ENCODE data around the gene LIN7A. TPM values are rescaled to one million over a fixed set of nuclear protein-coding genes. Genes with fewer than 3 reads are reported as not detected.

Gene LIN7A
- total and polyA plus RNA-seq, 2 of the 4 experiments (the other 2 are of a cell fraction) = 10.8 to 24.7 TPM

DNA sequence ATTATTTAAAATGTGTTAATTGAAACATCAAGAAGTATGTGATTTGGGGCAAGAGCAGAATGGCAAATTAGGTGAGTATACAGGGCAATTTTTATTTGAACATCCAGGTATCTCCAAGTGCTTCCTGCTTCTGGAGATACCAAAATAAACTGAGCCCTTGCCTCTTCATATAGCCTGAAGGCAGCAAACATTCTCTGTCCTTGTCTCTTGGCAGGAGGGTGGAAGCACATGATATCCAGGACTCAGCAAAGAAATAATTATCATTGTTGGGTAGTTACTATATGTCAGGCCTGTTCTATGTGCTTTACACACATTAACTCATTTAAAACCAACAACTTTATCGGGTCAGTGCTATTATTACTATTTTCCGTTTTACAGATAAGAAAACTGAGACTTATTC, 12.5 kb downstream of the LIN7A start:
- DNase-seq = no peak
- H3K56ac ChIP-seq (ENCODE audit: extremely low read depth, insufficient read depth, low read length) = no peak overlapping the region
- H2BK5ac ChIP-seq (ENCODE audit: low read depth, low read length, poor library complexity, severe bottlenecking) = no peak overlapping the region
- intact Hi-C loops (cut with micrococcal nuclease) = no loop called here
- H3K27me3 ChIP-seq (ENCODE audit: control insufficient read depth, insufficient read depth, low read length) = no peaks in the 10 kb centered on the region
- no CpG with 5 or more reads among the region's 2 CpGs for WGBS, 2 experiments (ENCODE audit: extremely low coverage in 2 of 2, insufficient read length in 1 of 2)
- no peak overlapping the region for H3K4me3 ChIP-seq (ENCODE audit: insufficient read depth, low read depth, low read length)
- H3K23ac ChIP-seq (ENCODE audit: low read depth, low read length) = no peak overlapping the region
- H3K27ac ChIP-seq (ENCODE audit: insufficient read depth, low read length) = no peak overlapping the region
- in situ Hi-C loops (cut with MboI; ENCODE audit: low sequenced_read_pairs) = loop anchor here (25.0 kb wide), 2 partner anchors 313 to 1513 kb away; no protein-coding TSS in a partner anchor
- BruUV-seq (replicated peaks) = no TSS peak
- no peak overlapping the region for H2AK5ac ChIP-seq (ENCODE audit: low read depth, low read length)
- no peak overlapping the region for H3K4ac ChIP-seq (ENCODE audit: low read depth, low read length)
- POLR2A ChIA-PET (ENCODE audit: unreplicated experiment) = no interaction called here
- H2BK20ac ChIP-seq (ENCODE audit: low read depth, low read length) = no peak overlapping the region
- H3K9ac ChIP-seq (ENCODE audit: low read depth, low read length) = no peak overlapping the region
- no peaks in the 10 kb centered on the region for H3K9me3 ChIP-seq (ENCODE audit: control insufficient read depth, insufficient read depth, low read length)
- H3K4me2 ChIP-seq (ENCODE audit: low read depth, low read length) = no peak overlapping the region
- no peak for ATAC-seq (ENCODE audit: low read depth)
- no peak overlapping the region for H2BK120ac ChIP-seq (ENCODE audit: low read depth, low read length)
- no peaks in the 10 kb centered on the region for H3K36me3 ChIP-seq (ENCODE audit: control insufficient read depth, insufficient read depth, low read length)
- H3K9me1 ChIP-seq (ENCODE audit: insufficient read depth, low read length) = peaks cover 3% of the 10 kb centered on the region
- CTCF ChIA-PET = interaction anchor here (1.0 kb wide), 1 partner anchor 19 kb away, joined by 3 read pairs; no protein-coding TSS in a partner anchor
- no peak overlapping the region for H2BK15ac ChIP-seq (ENCODE audit: low read depth, low read length)
- H3K18ac ChIP-seq (ENCODE audit: low read depth, low read length) = no peak overlapping the region
- H2AFZ ChIP-seq (replicated peaks; ENCODE audit: low read length, poor library complexity) = no peak overlapping the region
- no peak overlapping the region for H4K8ac ChIP-seq (ENCODE audit: low read depth in 2 of 2, low read length in 2 of 2)
- TF ChIP-seq RCOR1 (IDR thresholded peaks at IDR 0.05; ENCODE audit: insufficient replicate concordance, low read length) (no peak), NFE2L2 (IDR thresholded peaks at IDR 0.05; ENCODE audit: low read depth, low read length) (no peak), MAZ (IDR thresholded peaks at IDR 0.05; ENCODE audit: borderline replicate concordance, low read depth, low read length) (no peak), FOS (IDR thresholded peaks at IDR 0.05; ENCODE audit: low read depth, low read length) (no peak), MAFK (IDR thresholded peaks at IDR 0.05; ENCODE audit: low read depth, low read length) (no peak), CEBPB (IDR thresholded peaks at IDR 0.05; ENCODE audit: low read depth, low read length) (no peak), BHLHE40 (IDR thresholded peaks at IDR 0.05; ENCODE audit: low read depth, low read length) (no peak), RAD21 (IDR thresholded peaks at IDR 0.05; ENCODE audit: low read length) (no peak)
- TF ChIP-seq, protein P1, sequence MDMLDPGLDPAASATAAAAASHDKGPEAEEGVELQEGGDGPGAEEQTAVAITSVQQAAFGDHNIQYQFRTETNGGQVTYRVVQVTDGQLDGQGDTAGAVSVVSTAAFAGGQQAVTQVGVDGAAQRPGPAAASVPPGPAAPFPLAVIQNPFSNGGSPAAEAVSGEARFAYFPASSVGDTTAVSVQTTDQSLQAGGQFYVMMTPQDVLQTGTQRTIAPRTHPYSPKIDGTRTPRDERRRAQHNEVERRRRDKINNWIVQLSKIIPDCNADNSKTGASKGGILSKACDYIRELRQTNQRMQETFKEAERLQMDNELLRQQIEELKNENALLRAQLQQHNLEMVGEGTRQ (IDR thresholded peaks at IDR 0.05; ENCODE audit: low read depth, low read length) = no peak
- dilution Hi-C loops (cut with HindIII; ENCODE audit: low sequenced_read_pairs, unreplicated experiment) = no loop called here
- H3K4me1 ChIP-seq (ENCODE audit: control insufficient read depth, insufficient read depth, low read length) = peaks cover 2% of the 10 kb centered on the region
- H4K20me1 ChIP-seq (ENCODE audit: insufficient read depth, low read length) = no peaks in the 10 kb centered on the region
- no peak overlapping the region for H2AK9ac ChIP-seq (replicated peaks; ENCODE audit: low read depth, low read length, poor library complexity)
- no peak overlapping the region for H4K5ac ChIP-seq (ENCODE audit: low read depth, low read length)
- no peak overlapping the region for H3K14ac ChIP-seq (replicated peaks; ENCODE audit: low read depth, low read length)
- H3K79me1 ChIP-seq (ENCODE audit: low read depth in 1 of 2, low read length in 2 of 2) = peaks cover 3 to 17% of the 10 kb centered on the region in 2 experiments; a peak in 3 of 4 replicates
- no peak overlapping the region for H4K91ac ChIP-seq (ENCODE audit: insufficient read depth, low read depth, low read length)

All from IMR-90 (cell line).